G401.6 (cell line): ENCODE results near the gene NRG3.
"Not testable (repeated sequence)": the region's sequence is repeated elsewhere in the genome, so short reads cannot be mapped to it uniquely, and the experiment has no call there.

Experiments used
- FAIRE-seq: peaks from 2 replicates; lab custom pipeline; 2012; peaks lifted over from hg19 to GRCh38; lab: Jason Lieb, UNC

Gene NRG3

GRCh38 chr10:82925547-82925946, 1050.6 kb downstream of the NRG3 start:
- no peak for FAIRE-seq

GRCh38 chr10:82932451-82932850, 1057.5 kb downstream of the NRG3 start:
- no peak for FAIRE-seq

DNA sequence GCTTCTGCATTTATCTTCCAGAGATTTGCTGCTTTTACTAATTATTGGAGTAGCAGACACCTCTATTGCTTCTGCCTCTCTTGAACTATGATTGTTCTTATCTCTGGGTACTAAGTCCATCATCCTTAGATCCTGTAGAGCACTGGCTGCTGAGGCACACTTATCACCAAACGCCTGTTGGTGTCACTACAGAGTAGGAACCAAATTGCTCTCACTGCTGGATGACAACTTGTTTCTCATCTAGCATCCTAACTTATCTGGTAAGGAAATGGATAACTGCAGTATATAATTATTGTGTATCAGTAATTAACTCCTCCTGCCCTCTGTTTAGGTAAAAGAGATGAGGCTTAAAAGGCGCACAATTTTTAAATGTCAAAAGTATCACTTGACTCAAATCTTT, 1059.4 kb downstream of the NRG3 start:
- FAIRE-seq = no peak

GRCh38 chr10:82934947-82935346, 1060.0 kb downstream of the NRG3 start:
- no peak for FAIRE-seq

DNA sequence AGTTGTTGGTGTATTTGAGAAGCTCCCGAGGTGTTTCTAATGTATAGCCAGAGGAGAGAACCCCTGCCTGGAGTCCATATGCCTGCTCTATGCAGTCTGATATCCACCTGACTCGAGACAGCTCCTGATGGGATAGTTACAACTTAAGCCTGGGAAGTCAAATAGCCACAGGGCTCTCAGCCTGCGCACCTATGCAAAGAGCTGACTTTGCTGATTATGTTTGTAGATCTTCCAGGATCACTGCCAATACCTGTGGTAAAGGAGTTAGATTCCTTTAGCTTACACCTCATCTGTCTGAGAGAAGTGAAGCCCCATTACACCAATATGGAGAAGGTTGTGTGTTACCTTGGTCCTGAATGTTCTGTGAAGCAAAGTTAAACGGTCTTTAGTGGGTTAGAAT, 1063.3 kb downstream of the NRG3 start:
- no peak for FAIRE-seq

DNA sequence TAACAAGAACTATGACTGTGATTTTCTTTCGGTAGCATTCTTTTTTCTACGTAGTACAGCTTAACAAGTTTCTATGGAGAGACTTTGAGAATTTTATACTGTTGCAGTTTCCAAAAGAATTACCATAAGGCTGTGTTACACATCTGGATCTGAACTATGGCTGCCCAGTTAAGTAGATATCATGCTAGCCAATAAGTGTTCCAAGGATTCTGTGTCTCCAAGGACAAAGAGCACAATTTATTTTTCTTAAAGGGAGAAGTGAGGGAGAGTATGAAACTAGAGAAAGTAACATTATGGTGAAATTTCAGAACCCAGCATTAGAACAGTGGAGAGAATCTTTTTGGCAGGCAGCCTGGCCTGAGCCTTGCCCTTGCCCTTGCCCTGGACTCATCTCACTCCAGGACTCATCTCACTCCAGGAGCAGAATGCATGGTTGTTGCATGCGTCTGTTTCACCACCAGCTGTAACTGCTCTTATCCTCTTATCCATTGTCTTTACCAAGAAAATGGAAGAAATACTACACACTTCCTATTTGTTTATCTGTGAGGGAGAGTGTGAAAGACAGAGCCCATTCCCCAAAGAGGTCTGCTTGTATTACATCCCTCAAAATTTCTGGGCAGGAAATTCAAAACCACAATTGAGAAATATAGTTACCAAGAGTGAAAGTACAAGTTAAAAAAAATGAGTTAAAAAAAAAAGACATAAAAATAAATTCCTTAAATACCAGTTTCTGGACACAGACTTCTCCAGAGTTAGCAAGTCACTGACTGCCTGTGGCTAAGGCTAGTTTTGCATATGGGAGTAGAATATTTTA, 1067.5 kb downstream of the NRG3 start:
- no peak for FAIRE-seq

- FAIRE-seq = no peak
Observed at GRCh38 chr10:82943142-82943541, 1068.1 kb downstream of the NRG3 start.

DNA sequence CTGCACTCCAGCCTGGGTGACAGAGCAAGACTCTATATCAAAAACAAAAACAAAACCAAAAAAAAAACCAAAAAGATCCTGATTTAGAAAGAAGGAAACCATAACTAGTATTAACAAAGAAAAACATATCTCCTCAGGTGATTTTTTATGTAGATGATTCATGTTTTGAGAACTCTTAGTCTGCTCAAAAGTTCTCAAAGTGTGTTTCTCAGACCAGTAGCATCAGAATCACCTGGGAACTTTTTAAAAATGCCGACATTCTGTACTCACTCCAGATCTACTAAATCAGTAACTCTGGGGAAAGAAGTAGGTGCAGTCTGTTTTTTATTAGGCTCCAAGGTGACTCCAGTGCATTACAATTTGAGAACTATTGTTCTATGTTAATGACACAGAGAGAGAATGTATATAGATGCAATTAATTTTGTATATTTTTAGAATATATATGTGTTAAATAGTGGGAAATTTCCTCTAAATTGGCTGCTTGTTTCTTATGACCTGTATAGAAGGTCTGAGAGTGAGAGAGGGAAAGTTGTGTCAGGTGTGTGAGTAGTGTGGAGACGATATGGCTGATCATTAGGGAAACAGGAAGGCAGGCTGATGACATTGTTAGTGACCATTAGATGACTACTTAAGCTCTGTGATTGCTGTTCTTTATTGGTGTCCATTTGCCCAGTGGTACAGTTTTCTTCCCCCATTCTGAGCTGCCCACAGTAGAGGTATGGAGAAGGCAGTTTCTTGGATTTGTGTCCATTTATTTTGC, 1075.0 kb downstream of the NRG3 start:
- no peak for FAIRE-seq

DNA sequence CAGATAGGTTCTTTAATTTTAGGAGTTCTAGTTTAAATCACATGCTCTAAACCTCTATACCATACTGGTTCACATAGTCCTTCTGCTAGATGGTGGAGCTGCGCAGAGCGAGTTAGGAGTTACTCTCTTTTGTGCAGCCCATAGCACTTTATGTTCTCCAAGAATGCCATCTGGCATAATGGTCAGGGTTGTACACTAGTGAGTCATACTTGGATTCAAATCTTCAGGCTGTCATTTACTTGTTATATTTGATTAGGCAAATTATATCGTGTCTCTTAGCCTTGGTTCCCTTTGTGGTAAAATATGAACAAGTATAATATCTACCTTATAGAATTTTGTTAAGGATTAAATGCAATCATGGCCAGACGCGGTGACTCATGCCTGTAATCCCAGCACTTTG, 1078.3 kb downstream of the NRG3 start:
- FAIRE-seq = no peak

- FAIRE-seq = no peak
Observed at GRCh38 chr10:82953909-82954308, 1078.9 kb downstream of the NRG3 start.

DNA sequence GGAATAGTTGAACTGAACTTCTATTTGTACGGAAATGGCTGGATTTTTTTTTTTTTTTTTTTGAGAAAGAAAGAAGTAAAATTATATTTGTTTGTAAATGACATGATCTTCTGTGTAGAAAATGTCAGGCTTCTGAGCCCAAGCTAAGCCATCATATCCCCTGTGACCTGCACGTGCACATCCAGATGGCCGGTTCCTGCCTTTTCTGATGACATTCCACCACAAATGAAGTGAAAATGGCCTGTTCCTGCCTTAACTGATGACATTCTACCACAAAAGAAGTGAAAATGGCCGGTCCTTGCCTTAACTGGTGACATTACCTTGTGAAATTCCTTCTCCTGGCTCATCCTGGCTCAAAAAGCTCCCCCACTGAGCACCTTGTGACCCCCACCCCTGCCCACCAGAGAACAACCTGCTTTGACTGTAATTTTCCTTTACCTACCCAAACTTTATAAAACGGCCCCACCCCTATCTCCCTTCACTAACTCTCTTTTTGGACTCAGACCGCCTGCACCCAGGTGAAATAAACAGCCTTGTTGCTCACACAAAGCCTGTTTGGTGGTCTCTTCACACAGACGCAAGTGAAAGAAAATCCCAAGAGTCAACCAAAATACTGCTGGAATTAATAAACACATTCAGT, 1085.5 kb downstream of the NRG3 start:
- FAIRE-seq = not testable (repeated sequence)

- no peak for FAIRE-seq
Observed at GRCh38 chr10:82961864-82962263, 1086.9 kb downstream of the NRG3 start.

DNA sequence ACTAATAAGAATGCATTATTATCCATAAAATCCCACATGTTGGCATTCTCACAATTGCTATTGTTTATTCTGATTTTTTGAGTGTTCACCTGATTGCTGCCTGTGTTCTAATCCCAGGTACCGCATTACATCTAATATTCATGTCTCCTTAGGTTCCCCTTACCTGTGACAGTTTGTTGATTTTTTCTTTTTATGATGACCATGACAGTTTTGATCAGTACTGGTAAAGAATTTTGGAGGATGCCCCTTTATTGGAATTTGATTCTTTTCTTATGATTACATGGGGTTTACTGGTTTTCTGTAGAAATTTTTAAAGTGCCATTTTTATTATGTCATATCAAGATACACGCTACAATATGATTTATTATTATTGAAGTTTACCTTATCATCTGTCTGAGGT, 1091.1 kb downstream of the NRG3 start:
- FAIRE-seq = no peak

DNA sequence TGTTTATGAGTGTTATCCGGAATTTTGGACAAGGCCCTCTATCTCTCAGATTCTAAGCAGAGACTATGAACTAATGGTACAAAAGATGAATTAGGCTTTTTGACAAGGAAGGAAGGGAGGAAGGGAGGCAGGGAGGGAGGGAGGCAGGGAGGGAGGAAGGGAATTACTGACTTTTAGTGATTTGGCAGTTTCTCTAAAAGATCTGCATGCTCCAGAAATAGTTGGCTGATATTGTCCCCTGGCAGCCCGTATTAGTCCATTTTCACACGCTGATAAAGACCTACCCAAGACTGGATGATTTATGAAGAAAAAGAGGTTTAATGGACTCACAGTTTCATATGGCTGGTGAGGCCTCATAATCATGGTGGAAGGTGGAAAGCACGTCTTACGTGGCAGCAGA, 1093.5 kb downstream of the NRG3 start:
- no peak for FAIRE-seq

DNA sequence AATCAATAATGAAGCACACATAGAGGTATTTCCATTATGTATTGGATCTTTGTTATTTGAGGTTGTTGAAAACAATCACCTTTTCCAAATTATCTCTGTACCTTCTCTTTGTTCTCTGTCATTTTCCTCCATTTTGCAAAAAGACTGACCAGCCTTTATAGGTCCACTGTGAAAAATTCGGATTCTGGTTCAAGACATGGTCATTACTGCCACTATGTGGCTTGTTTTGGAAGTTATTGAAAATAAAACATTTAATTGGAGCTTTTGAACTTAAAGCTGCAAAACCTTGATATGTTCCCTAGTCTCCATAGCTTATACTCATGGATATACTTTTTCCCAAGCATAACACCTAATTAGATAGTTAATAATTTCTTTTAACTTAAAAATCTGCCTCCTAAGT, 1094.4 kb downstream of the NRG3 start:
- FAIRE-seq = no peak

DNA sequence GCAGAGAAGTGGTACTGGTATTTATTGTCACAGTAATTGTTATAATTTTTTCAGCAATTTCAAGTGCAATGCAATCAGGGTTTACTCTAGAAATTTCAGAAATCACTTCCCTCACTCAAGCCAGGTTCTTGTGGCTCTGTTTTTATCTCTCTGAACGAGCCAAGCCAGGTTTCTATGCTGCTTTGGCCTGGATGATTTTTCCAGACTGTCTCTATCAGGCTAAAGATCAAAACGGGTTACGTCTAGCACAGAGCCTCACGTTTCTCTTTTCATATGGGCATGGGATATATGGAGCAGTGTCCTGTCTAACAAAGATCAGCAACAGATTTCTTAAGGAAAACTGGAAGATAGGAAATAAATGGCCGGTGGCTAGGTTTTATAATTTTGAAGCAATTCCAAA, 1105.3 kb downstream of the NRG3 start:
- no peak for FAIRE-seq

DNA sequence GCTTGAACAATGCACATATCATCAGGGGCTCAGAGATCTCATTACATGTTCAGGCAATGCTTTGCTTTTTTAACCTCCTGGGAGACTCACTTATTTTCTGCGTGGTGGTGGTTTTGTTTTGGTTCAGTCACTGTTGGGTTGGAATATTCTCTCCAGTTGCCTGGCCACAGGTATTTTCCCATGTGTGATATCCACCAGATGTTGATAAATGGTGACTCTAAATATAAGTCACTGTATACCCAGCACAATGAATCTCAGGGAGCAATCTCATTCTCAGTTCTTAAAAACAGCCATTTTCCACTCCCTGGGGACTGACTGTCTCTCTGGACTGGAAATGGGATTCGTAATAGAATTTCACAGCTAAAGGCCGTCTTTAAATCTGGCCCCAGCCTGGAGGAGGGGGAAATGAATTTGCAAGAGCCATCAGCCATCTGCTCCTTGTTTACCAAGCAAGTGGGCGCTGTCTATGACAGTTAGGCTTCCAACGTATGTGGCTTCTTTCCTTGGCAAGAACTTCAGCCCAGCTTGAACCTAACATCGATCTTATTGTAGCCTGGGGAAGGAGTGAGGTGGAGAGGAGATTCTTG, 1106.2 kb downstream of the NRG3 start:
- FAIRE-seq = no peak

- FAIRE-seq = no peak
Observed at GRCh38 chr10:82982110-82982608, 1107.2 kb downstream of the NRG3 start.

DNA sequence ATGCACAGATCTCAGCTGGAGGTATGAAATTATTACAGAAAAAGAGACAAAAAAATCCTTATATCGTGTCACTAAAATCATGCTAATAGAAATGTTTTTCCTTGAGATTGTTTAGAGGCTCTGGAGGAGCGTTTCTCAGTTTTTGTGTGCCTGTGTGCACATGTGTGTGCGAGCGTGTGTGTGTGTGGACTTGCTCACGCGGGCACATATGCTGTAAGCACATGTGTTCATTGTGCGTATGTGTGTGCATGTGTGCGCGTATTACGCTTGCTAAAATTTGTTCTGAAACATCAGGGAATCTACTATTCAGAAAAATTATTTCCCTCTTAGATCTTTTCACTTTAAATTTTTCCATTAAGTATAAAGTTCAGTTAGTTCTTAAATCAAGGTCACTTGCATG, 1111.2 kb downstream of the NRG3 start:
- no peak for FAIRE-seq

GRCh38 chr10:83006479-83006878, 1131.5 kb downstream of the NRG3 start:
- FAIRE-seq = not testable (repeated sequence)

DNA sequence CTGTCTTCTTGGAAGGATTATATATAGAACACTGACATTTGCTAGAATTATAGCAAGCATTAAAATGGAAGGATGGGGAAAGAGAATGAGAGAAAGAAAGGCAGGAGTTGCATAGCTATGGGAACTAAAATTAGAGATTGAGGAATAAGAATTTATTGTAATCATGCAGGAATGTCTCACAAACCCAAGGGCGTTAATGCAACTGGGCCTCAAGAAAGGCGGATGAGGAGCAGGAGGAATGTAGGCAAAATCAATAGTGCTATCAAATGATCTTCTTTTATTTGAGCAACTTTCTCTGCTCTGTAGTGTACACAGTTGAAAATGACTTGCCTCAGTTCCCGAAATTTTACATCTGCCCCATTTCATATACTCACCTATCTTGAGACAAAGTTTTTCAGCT, 1132.5 kb downstream of the NRG3 start:
- FAIRE-seq = no peak

- FAIRE-seq = no peak
Observed at GRCh38 chr10:83012866-83013265, 1137.9 kb downstream of the NRG3 start.
